Endothelial cell of umbilical vein (primary cell): ENCODE data around the gene DOK1. TPM values are rescaled to one million over a fixed set of nuclear protein-coding genes. Genes with fewer than 3 reads are reported as not detected.

Experiments used
- BruUV-seq: library from RNA; stranded (reverse); fragments of 400-500 nt; replicated peaks from 2 replicates; lab custom pipeline; 2021; lab: Mats Ljungman, UMichigan
- CTCF ChIA-PET: fragments of 300-600, 350-600 bp; sonication (Branson Sonifier 250); formaldehyde crosslinking; loops from one replicate; lab custom pipeline; 2021; ENCODE audit warnings: antibody characterized with exemption, inconsistent platforms; lab: Charles Lee
- POLR2A ChIA-PET: fragments of 300-600, 350-600 bp; sonication (Branson Sonifier 250); formaldehyde crosslinking; loops from one replicate; lab custom pipeline; 2021; ENCODE audit warnings: antibody characterized with exemption, inconsistent platforms; lab: Charles Lee
- DNase-seq: peaks from one replicate; pipeline ENCODE4 v3.0.0-alpha.2; 2011; ENCODE audit warnings: low read depth, low spot score
- FAIRE-seq: peaks from 2 replicates; lab custom pipeline; 2011; peaks lifted over from hg19 to GRCh38; lab: Jason Lieb, UNC
- H2AFZ ChIP-seq: 2 replicates; pipeline ENCODE4 v1.6.0; 2012; ENCODE audit warnings: low read depth, low read length, control low read depth, inconsistent platforms
- H3K27ac ChIP-seq: 2 replicates; pipeline ENCODE4 v1.5.1; 2011; ENCODE audit warnings: low read depth, mild to moderate bottlenecking, control low read depth, low read length, moderate library complexity; ENCODE audit not compliant: insufficient read depth
- H3K27me3 ChIP-seq, 2 experiments: 2 replicates each; pipeline versions ENCODE4 v1.6.0 to v1.6.1; 2011; ENCODE audit warnings: low read length in 2 of 2, mixed read lengths in 1 of 2; ENCODE audit not compliant: control insufficient read depth in 2 of 2, insufficient read depth in 2 of 2
- H3K36me3 ChIP-seq, 2 experiments: 2 replicates in 1 of 2; 3 replicates in 1 of 2; pipeline ENCODE4 v1.5.1; 2011; ENCODE audit warnings: low read length in 2 of 2, mild to moderate bottlenecking in 1 of 2, moderate library complexity in 1 of 2; ENCODE audit not compliant: control insufficient read depth in 2 of 2, insufficient read depth in 2 of 2; ENCODE audit errors: extremely low read depth in 1 of 2
- H3K4me1 ChIP-seq: 3 replicates; pipeline ENCODE4 v1.5.1; 2011; ENCODE audit warnings: mild to moderate bottlenecking, low read length; ENCODE audit not compliant: control insufficient read depth, insufficient read depth; ENCODE audit errors: extremely low read depth
- H3K4me2 ChIP-seq: 2 replicates; pipeline ENCODE4 v1.6.1; 2011; ENCODE audit warnings: low read length, control low read depth, mixed read lengths; ENCODE audit not compliant: insufficient read depth
- H3K4me3 ChIP-seq, 3 experiments: fragments of 200-600 bp in 1 of 3; sonication (generic), shearing (Covaris generic) in 1 of 3; replicated peaks in 1 of 3; 2 replicates each; pipeline ENCODE4 v1.5.1; 2011 to 2016; ENCODE audit warnings: control low read depth in 3 of 3, low read length in 3 of 3, mild to moderate bottlenecking in 2 of 3, inconsistent platforms in 1 of 3, low read depth in 1 of 3, moderate library complexity in 1 of 3; ENCODE audit not compliant: insufficient read depth in 1 of 3
- H3K79me2 ChIP-seq: 2 replicates; pipeline ENCODE4 v1.6.0; 2012; ENCODE audit warnings: low read length, inconsistent platforms; ENCODE audit not compliant: control insufficient read depth, insufficient read depth
- H3K9ac ChIP-seq: replicated peaks from 2 replicates; pipeline ENCODE3; 2011; ENCODE audit warnings: low read length, control low read depth; ENCODE audit not compliant: insufficient read depth; ENCODE audit errors: extremely low read depth
- H3K9me1 ChIP-seq: replicated peaks from 3 replicates; pipeline ENCODE4 v1.6.0; 2011; ENCODE audit warnings: mild to moderate bottlenecking, low read length; ENCODE audit not compliant: control insufficient read depth, insufficient read depth; ENCODE audit errors: extremely low read depth
- H3K9me3 ChIP-seq: replicated peaks from 2 replicates; pipeline ENCODE4 v1.5.1; 2012; ENCODE audit warnings: low read length, inconsistent platforms; ENCODE audit not compliant: control insufficient read depth, insufficient read depth
- H4K20me1 ChIP-seq: replicated peaks from 2 replicates; pipeline ENCODE3; 2011; ENCODE audit warnings: mild to moderate bottlenecking, low read length; ENCODE audit not compliant: control insufficient read depth, insufficient read depth; ENCODE audit errors: extremely low read depth
- EZH2 ChIP-seq: IDR thresholded peaks from 2 replicates; pipeline ENCODE4 v1.6.1; 2012; ENCODE audit warnings: borderline replicate concordance, low read depth, mild to moderate bottlenecking, moderate library complexity, low read length, inconsistent platforms; ENCODE audit not compliant: severe bottlenecking
- FOS ChIP-seq: IDR thresholded peaks from 2 replicates; pipeline ENCODE4 v1.6.1; 2011; ENCODE audit warnings: mild to moderate bottlenecking, low read length, moderate library complexity, borderline replicate concordance; ENCODE audit not compliant: insufficient read depth
- JUN ChIP-seq: IDR thresholded peaks from 2 replicates; pipeline ENCODE4 v1.6.1; 2011; ENCODE audit warnings: borderline replicate concordance, low read depth; ENCODE audit not compliant: insufficient read length, insufficient read depth
- POLR2A ChIP-seq: IDR thresholded peaks from 2 replicates; pipeline ENCODE4 v1.6.1; 2012; ENCODE audit warnings: low read depth, mild to moderate bottlenecking, control low read depth, low read length
- POLR2AphosphoS5 ChIP-seq: IDR thresholded peaks from 2 replicates; pipeline ENCODE4 v1.6.1; 2012; ENCODE audit warnings: low read depth, mild to moderate bottlenecking, control low read depth, low read length, moderate library complexity; ENCODE audit not compliant: insufficient read depth
- dilution Hi-C: fragments of 300-500 bp; cut with MboI; formaldehyde crosslinking; loops from one replicate; pipeline ENCODE4 v1.15.0; 2019; ENCODE audit warnings: low sequenced_read_pairs; ENCODE audit not compliant: extremely low pct_ligation_motif_present
- intact Hi-C: fragments of 100-400 bp; cut with micrococcal nuclease; formaldehyde crosslinking; loops from one replicate; pipeline ENCODE4 v1.10.0; 2022
- polyA plus RNA-seq, 4 experiments: library from polyadenylated mRNA; depleted of rRNA in 3 of 4; stranded (reverse) in 3 of 4; unstranded in 1 of 4; fragments of >200 nt; gene quantifications; 2 replicates each; pipeline versions ENCODE4 v1.2.1 to v1.2.3, GENCODE V29; 2011 to 2012; ENCODE audit warnings: missing spikeins in 1 of 4
- total RNA-seq: library from RNA; stranded (reverse); gene quantifications from 2 replicates; pipeline ENCODE4 v1.2.3, GENCODE V29; 2021
- TF ChIP-seq, protein P1 (sequence below): IDR thresholded peaks from 2 replicates; pipeline ENCODE4 v1.6.1; 2011; ENCODE audit not compliant: insufficient read depth, insufficient read length
- TF ChIP-seq, protein P2 (sequence below), 2 donors: IDR thresholded peaks; 1 replicate in 1 of 2; 2 replicates in 1 of 2; pipeline ENCODE4 v1.5.1; 2011; ENCODE audit warnings: low read length in 2 of 2, mild to moderate bottlenecking in 2 of 2, moderate library complexity in 2 of 2, control low read depth in 1 of 2, inconsistent platforms in 1 of 2, low read depth in 1 of 2; ENCODE audit not compliant: insufficient read depth in 1 of 2; ENCODE audit errors: extremely low read depth in 1 of 2

The DOK1 gene
- total and polyA plus RNA-seq, 2 donors (not counting 3 experiments of a cell fraction or from before 2014, with no cell fraction given): 10.4 to 12.7 TPM

DNA sequence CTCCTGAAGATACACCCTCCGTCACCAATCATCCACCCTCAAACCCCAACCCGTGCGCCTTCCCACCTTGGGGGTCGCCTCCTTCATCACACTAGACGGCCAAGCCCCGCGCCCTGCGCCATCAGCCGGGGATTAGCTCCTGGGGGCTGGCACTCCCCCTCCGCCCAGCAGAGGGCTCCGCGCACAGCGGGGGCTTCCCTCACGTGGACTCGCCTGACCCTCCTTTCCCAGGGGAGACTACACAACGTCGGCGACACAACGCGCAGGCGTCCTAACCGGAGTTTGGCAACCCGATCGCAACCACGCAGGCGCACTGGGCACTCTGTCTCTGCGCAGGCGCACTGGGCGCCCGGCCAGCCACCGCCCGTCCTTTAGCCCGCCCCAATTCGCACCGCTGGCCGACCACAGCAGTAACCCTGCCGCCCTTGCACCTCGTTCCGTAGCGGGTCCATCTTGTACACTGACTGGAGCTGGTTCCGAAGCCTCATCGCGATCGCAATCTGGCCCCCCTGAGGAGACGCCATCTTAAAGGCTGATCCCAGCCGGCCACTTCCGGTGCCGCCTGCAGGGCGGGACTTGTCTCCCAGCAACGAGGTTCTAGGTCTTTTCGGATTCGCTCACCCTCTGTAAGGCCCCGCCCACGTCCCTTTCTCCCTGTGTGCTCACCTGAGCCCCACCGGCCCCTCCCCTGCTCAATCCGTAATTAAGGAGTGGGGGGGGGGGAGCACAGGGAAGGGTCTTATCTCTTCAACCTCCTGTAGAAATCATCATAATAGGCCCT, 47.2 kb upstream of the DOK1 start, which contains the start of gene PCGF1:
PCGF1 (minus strand) TSS at position 551 of the 781 bp plus-strand sequence; CDS start at position 524, 27 bp downstream.
- peak within 1 kb of the TSS; percentile 54 for H3K27ac ChIP-seq
- peak within 1 kb of the TSS; percentile 66 for H3K4me2 ChIP-seq
- no peak for TF ChIP-seq FOS
- TF ChIP-seq, protein P1, sequence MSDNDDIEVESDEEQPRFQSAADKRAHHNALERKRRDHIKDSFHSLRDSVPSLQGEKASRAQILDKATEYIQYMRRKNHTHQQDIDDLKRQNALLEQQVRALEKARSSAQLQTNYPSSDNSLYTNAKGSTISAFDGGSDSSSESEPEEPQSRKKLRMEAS: peak; percentile 68
- TF ChIP-seq EZH2: no peak
- TF ChIP-seq, protein P2, sequence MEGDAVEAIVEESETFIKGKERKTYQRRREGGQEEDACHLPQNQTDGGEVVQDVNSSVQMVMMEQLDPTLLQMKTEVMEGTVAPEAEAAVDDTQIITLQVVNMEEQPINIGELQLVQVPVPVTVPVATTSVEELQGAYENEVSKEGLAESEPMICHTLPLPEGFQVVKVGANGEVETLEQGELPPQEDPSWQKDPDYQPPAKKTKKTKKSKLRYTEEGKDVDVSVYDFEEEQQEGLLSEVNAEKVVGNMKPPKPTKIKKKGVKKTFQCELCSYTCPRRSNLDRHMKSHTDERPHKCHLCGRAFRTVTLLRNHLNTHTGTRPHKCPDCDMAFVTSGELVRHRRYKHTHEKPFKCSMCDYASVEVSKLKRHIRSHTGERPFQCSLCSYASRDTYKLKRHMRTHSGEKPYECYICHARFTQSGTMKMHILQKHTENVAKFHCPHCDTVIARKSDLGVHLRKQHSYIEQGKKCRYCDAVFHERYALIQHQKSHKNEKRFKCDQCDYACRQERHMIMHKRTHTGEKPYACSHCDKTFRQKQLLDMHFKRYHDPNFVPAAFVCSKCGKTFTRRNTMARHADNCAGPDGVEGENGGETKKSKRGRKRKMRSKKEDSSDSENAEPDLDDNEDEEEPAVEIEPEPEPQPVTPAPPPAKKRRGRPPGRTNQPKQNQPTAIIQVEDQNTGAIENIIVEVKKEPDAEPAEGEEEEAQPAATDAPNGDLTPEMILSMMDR (IDR thresholded peaks at IDR 0.05; ENCODE audit: extremely low read depth in 1 of 2, insufficient read depth in 1 of 2, low read depth in 1 of 2, low read length in 2 of 2): peak; percentile 41 to 81
- TF ChIP-seq JUN: no peak
- peak; percentile 66 for TF ChIP-seq POLR2AphosphoS5
- TF ChIP-seq POLR2A: peak; percentile 75
- BruUV-seq: no TSS peak
- H3K4me3 ChIP-seq: peak within 1 kb of the TSS; percentile 3 to 75 (median 37)
- H3K9ac ChIP-seq: peak within 1 kb of the TSS; percentile 69
- FAIRE-seq (peak; percentile 98), DNase-seq (peak; percentile 98)
- dilution Hi-C loops: no loop called here
- peaks cover 31 to 40% of the 10 kb centered on the region in 2 experiments for H3K27me3 ChIP-seq
- H4K20me1 ChIP-seq: no peaks in the 10 kb centered on the region
- H2AFZ ChIP-seq: peak within 1 kb of the TSS; percentile 29
- H3K79me2 ChIP-seq: peaks cover 4% of the 10 kb centered on the region
- H3K36me3 ChIP-seq: peaks cover 0 to 4% of the 10 kb centered on the region in 2 experiments
- POLR2A ChIA-PET: no interaction called here
- peaks cover 27% of the 10 kb centered on the region for H3K4me1 ChIP-seq
- no peaks in the 10 kb centered on the region for H3K9me3 ChIP-seq
- CTCF ChIA-PET: interaction anchor here (0.6 to 2.5 kb wide), 9 partner anchors 8 to 86 kb away, joined by 3 to 15 read pairs (median 5); partner anchors contain the start of genes AUP1, CCDC142, HTRA2 and LBX2
- intact Hi-C loops: loop anchor here (1.0 to 2.0 kb wide), 4 partner anchors 22 to 80 kb away; partner anchors contain the start of genes AUP1, DOK1, HTRA2 and TTC31
- no peaks in the 10 kb centered on the region for H3K9me1 ChIP-seq
